Upper lobe of right lung (tissue), 1 donor: ENCODE results near the gene KREMEN2. TPM values are rescaled to one million over a fixed set of nuclear protein-coding genes. Genes with fewer than 3 reads are reported as not detected.

Experiments used
- ATAC-seq: fragments of 200-7000 bp; cut with Tn5 transposase; one replicate; pipeline ENCODE4 v1.9.1; 2020; ENCODE audit warnings: mild to moderate bottlenecking, moderate library complexity
- DNase-seq: peaks from one replicate; pipeline ENCODE4 v3.0.0-alpha.2; 2020
- H3K27ac ChIP-seq: fragments of 200-600 bp; one replicate; pipeline ENCODE4 v1.8.0; 2022
- H3K27me3 ChIP-seq: fragments of 200-600 bp; one replicate; pipeline ENCODE4 v1.8.0; 2022; ENCODE audit warnings: mild to moderate bottlenecking
- H3K36me3 ChIP-seq: fragments of 200-600 bp; one replicate; pipeline ENCODE4 v1.8.0; 2022
- H3K4me1 ChIP-seq: fragments of 200-600 bp; one replicate; pipeline ENCODE4 v1.8.0; 2022
- H3K4me3 ChIP-seq: fragments of 200-600 bp; one replicate; pipeline ENCODE4 v1.8.0; 2022; ENCODE audit warnings: mild to moderate bottlenecking
- H3K9me3 ChIP-seq: fragments of 200-600 bp; one replicate; pipeline ENCODE4 v1.8.0; 2022
- CTCF ChIP-seq: fragments of 200-600 bp; IDR thresholded peaks from one replicate; pipeline ENCODE4 v1.8.0; 2022; ENCODE audit warnings: antibody characterized with exemption
- intact Hi-C: fragments of 100-400 bp; cut with DNase I; formaldehyde crosslinking; loops from one replicate; pipeline ENCODE4 v1.11.0; 2022
- total RNA-seq: library from RNA; stranded (reverse); fragmentation: NEBNext Ultra II Directional; extraction: Animal tissue kit (Norgen Biotek cat#: 25700); gene quantifications from one replicate; pipeline ENCODE4 v1.2.1, GENCODE V29; 2021
- donor health status: DM: no; HTN: yes; CAD: no; lungs with severe emphysema.

The KREMEN2 gene
- total RNA-seq, 1 donor from 2014 or later: not detected

GRCh38 chr16:2952679-2953078 is 11.4 kb upstream of the KREMEN2 start:
- DNase-seq: no peak
- no peaks in the 10 kb centered on the region for H3K9me3 ChIP-seq
- H3K36me3 ChIP-seq: peaks cover 5% of the 10 kb centered on the region
- TF ChIP-seq CTCF: no peak
- H3K27ac ChIP-seq: no peak overlapping the region
- no peak for ATAC-seq
- no peaks in the 10 kb centered on the region for H3K4me1 ChIP-seq
- H3K27me3 ChIP-seq: peaks cover 38% of the 10 kb centered on the region
- intact Hi-C loops: no loop called here
- no peak overlapping the region for H3K4me3 ChIP-seq

GRCh38 chr16:2953706-2954627 is 10.1 kb upstream of the KREMEN2 start:
- no peak for TF ChIP-seq CTCF
- Histone ChIP-seq H3K9me3 (no peaks in the 10 kb centered on the region), H3K36me3 (peaks cover 1% of the 10 kb centered on the region), H3K4me1 (no peaks in the 10 kb centered on the region), H3K4me3 (no peak overlapping the region), H3K27me3 (peaks cover 51% of the 10 kb centered on the region), H3K27ac (no peak overlapping the region)
- intact Hi-C loops: no loop called here
- DNase-seq (no peak), ATAC-seq (no peak)

DNA sequence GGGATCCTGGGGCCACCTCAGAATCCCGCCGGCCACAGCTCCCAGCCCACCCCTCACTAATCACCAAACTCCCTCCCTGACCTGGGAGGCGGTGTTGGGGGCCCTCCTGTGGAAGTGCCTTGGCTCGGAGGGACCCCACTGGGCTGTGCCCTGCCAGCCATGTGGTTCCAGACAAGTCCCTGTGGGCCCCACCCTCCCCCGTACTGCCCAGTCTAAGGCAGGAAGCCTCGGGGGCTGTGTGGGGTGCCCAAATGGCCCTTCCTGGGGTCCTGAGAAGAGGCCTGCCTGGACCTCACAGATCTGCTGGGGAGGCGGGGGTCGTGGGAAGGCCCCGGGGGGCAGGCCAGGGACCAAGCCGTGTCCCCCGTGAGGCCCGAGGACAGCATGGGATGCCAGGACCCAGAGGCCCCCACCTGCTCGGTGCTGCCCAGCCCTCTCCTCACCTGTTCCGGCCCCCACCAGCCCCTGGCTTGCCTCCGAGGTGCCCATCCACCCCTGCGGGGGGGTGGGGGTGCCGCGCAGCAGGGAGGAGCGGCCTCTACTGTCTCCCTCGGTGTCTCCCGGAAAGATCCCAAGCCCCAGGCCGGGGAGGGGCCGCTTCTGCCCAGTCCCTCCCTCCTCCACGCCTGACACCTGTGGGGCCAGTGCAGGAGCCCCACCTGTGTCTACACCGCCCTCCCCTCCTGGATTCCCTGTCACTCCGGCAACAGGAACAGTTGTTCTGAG is 9.3 kb upstream of the KREMEN2 start:
- intact Hi-C loops: no loop called here

GRCh38 chr16:2955438-2955778 is 8.7 kb upstream of the KREMEN2 start:
- H3K4me3 ChIP-seq: no peak overlapping the region
- intact Hi-C loops: no loop called here
- H3K4me1 ChIP-seq: no peaks in the 10 kb centered on the region
- H3K27ac ChIP-seq: no peak overlapping the region
- H3K27me3 ChIP-seq: peaks cover 58% of the 10 kb centered on the region
- H3K36me3 ChIP-seq: no peaks in the 10 kb centered on the region
- no peak for TF ChIP-seq CTCF
- DNase-seq: no peak
- H3K9me3 ChIP-seq: no peaks in the 10 kb centered on the region
- no peak for ATAC-seq

More for the DNA sequence above, 9.3 kb upstream of the KREMEN2 start:
- TF ChIP-seq CTCF: no peak
- peak; percentile 6 for ATAC-seq
- H3K27me3 ChIP-seq: peaks cover 55% of the 10 kb centered on the region
- no peaks in the 10 kb centered on the region for H3K36me3 ChIP-seq
- DNase-seq: no peak
- no peaks in the 10 kb centered on the region for H3K4me1 ChIP-seq
- H3K4me3 ChIP-seq: no peak overlapping the region
- H3K27ac ChIP-seq: no peak overlapping the region
- H3K9me3 ChIP-seq: no peaks in the 10 kb centered on the region

GRCh38 chr16:2955779-2956578 is 8.1 kb upstream of the KREMEN2 start:
- ATAC-seq: peak; percentile 7
- Histone ChIP-seq H3K27ac (no peak overlapping the region), H3K9me3 (no peaks in the 10 kb centered on the region), H3K27me3 (peaks cover 62% of the 10 kb centered on the region), H3K4me3 (no peak overlapping the region), H3K36me3 (no peaks in the 10 kb centered on the region), H3K4me1 (no peaks in the 10 kb centered on the region)
- DNase-seq: no peak
- no peak for TF ChIP-seq CTCF
- intact Hi-C loops: no loop called here
